Measurements from ENCODE around the gene KLHL33. TPM values are rescaled to one million over a fixed set of nuclear protein-coding genes. Genes with fewer than 3 reads are reported as not detected.

Gene KLHL33
- total RNA-seq, 1 donor from 2014 or later: not detected

DNA sequence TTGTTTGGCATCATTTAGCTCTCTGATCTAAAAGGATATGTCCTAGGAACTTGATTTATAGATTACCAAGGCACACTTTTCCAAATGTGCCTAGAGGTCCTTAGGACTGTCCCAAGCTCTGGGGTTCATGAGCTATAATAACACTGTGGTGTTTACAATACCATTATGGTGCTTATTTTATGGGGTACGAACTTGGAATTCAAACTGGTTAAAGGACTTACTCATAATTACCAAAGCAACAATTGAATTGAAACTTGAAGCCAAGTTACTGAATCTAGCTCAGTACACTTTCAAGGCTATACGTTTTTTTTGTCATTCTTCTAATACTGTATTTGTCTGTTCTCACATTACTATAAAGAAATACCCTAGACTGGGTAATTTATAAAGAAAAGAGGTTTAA is 13.1 kb downstream of the KLHL33 start:
- Mint-ChIP-seq H3K27me3 (peaks cover 5% of the 10 kb centered on the region), H3K4me3 (no peak overlapping the region), H3K27ac (no peak overlapping the region), H3K9me3 (no peaks in the 10 kb centered on the region), H3K36me3 (no peaks in the 10 kb centered on the region), H3K4me1 (ENCODE audit: unreplicated experiment) (peaks cover 4% of the 10 kb centered on the region)
- no peak for DNase-seq (ENCODE audit: extremely low spot score, unreplicated experiment)
- TF ChIP-seq, protein P1, sequence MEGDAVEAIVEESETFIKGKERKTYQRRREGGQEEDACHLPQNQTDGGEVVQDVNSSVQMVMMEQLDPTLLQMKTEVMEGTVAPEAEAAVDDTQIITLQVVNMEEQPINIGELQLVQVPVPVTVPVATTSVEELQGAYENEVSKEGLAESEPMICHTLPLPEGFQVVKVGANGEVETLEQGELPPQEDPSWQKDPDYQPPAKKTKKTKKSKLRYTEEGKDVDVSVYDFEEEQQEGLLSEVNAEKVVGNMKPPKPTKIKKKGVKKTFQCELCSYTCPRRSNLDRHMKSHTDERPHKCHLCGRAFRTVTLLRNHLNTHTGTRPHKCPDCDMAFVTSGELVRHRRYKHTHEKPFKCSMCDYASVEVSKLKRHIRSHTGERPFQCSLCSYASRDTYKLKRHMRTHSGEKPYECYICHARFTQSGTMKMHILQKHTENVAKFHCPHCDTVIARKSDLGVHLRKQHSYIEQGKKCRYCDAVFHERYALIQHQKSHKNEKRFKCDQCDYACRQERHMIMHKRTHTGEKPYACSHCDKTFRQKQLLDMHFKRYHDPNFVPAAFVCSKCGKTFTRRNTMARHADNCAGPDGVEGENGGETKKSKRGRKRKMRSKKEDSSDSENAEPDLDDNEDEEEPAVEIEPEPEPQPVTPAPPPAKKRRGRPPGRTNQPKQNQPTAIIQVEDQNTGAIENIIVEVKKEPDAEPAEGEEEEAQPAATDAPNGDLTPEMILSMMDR (conservative IDR thresholded peaks at IDR 0.05): no peak

DNA sequence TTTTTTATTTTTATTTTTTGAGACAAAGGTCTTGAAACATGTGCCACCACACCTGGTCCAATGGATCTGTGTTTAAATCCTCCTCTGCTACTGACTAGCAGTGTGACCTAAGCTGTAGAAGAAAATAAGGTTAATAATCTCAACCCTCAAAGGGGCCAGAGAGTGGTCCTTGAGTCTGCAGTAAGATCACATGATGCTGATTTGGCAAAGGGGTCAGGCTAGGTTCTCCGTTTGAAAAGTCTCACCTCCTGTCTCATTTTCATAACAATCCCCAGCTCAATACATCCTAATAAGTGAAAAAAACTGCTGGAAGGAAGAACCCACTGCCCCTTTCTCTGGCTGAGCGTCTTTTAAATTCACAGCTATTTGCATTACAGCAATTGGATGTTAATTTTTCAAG is 14.7 kb downstream of the KLHL33 start:
- Mint-ChIP-seq H3K9me3 (no peaks in the 10 kb centered on the region), H3K36me3 (no peaks in the 10 kb centered on the region), H3K4me1 (ENCODE audit: unreplicated experiment) (no peaks in the 10 kb centered on the region), H3K27ac (no peak overlapping the region), H3K4me3 (no peak overlapping the region), H3K27me3 (peaks cover 5% of the 10 kb centered on the region)
- DNase-seq (ENCODE audit: extremely low spot score, unreplicated experiment): no peak
- TF ChIP-seq, protein P1 (conservative IDR thresholded peaks at IDR 0.05): no peak

DNA sequence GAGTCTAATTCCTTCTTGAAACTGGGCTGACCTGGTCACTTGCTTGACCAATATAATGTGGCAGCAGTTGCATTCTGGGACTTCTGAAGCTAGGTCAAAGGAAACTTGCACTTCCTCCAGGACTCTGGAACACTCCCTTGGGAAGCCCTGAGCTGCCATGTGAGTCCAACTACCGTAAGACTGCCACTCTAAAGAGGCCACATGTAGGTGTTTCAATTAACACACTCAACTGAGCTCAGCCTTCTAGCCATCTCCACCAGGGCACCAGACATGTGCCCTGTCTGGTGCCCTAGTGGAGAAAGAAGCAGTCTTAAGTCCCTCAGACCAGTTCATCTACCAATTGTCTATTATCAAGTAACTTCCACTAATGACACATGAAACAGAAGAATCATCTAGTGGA is 16.5 kb downstream of the KLHL33 start:
- no peak overlapping the region for H3K27ac Mint-ChIP-seq
- TF ChIP-seq, protein P1 (conservative IDR thresholded peaks at IDR 0.05): no peak
- no peaks in the 10 kb centered on the region for H3K36me3 Mint-ChIP-seq
- no peaks in the 10 kb centered on the region for H3K27me3 Mint-ChIP-seq
- H3K4me3 Mint-ChIP-seq: no peak overlapping the region
- DNase-seq (ENCODE audit: extremely low spot score, unreplicated experiment): no peak
- H3K9me3 Mint-ChIP-seq: no peaks in the 10 kb centered on the region
- peaks cover 5% of the 10 kb centered on the region for H3K4me1 Mint-ChIP-seq (ENCODE audit: unreplicated experiment)

DNA sequence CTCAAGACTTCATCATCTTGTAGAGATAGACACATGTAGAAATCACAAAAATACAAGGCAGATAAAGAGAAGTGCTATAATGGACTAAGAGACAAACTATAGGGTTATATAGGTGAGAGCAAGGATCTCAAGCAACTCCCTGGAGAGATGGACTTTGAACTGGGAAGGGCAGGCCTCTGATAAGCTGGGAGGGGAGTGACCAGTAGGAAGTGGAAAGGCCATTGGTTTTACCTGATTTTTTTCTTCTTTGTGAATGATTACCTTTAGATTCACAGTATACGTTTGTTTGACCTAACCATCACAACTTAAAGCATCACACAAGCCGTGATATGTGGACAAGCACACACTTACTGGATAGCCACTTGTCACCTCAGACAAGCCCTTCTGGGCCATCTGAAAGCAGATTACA is 17.5 kb downstream of the KLHL33 start:
- Mint-ChIP-seq H3K27ac (peak overlapping the region; percentile 57), H3K36me3 (no peaks in the 10 kb centered on the region), H3K9me3 (no peaks in the 10 kb centered on the region), H3K27me3 (no peaks in the 10 kb centered on the region), H3K4me3 (no peak overlapping the region), H3K4me1 (ENCODE audit: unreplicated experiment) (peaks cover 9% of the 10 kb centered on the region)
- DNase-seq (ENCODE audit: extremely low spot score, unreplicated experiment): no peak
- TF ChIP-seq, protein P1 (conservative IDR thresholded peaks at IDR 0.05): no peak

DNA sequence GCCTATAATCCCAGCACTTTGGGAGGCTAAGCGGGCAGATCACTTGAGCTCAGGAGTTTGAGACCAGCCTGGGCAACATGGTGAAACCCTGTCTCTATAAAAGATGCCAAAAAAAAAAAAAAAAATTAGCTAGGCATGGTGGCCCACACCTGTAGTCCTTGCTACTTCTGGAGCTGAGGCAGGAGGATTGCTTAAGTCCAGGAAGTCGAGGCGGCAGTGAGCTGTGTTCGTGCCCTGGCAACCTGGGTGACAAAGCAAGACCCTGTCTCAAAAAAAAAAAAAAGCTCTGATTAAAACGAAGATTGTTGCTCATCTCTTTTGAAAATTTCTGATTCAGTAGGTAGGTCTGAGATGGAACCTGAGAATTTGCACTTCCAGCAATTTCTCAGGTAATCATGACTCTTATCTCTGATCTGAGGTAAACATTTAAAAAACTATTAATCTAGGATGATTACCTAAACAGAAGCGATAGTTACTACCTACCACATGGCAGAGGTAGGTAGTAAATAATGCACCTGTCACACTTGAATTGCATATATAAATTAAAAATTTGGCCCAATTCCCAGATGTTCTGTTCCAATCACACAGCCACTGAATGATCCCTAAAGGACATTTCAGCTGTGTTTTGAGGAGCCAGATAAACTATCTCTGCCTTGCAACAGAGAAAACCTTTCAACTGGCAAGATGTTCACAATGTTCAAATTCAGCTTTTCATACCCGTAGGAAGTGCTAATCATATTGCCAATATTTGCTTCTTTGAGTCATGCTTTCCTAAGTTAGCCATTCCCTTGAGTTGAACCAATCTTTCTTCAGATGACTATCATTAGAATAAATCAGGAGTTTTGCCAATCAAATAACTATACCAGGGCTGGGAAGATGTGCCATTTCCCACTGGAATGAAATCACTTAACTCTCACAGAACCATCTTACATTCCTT is 18.4 kb downstream of the KLHL33 start:
- Mint-ChIP-seq H3K4me1 (ENCODE audit: unreplicated experiment) (peaks cover 14% of the 10 kb centered on the region), H3K36me3 (no peaks in the 10 kb centered on the region), H3K9me3 (no peaks in the 10 kb centered on the region)

More for the DNA sequence above, 18.4 kb downstream of the KLHL33 start:
- Mint-ChIP-seq H3K4me3 (no peak overlapping the region), H3K27me3 (no peaks in the 10 kb centered on the region), H3K27ac (peak overlapping the region; percentile 57)
- TF ChIP-seq, protein P1 (conservative IDR thresholded peaks at IDR 0.05): no peak
- DNase-seq (ENCODE audit: extremely low spot score, unreplicated experiment): no peak
